HUES64 (cell line): Measurements from ENCODE around the gene CYB5R3. TPM values are rescaled to one million over a fixed set of nuclear protein-coding genes. Genes with fewer than 3 reads are reported as not detected.
A peak's percentile ranks its signal among the peaks of the same experiment; 100 is the strongest.

Experiments
- H3K27ac ChIP-seq: 2 replicates; pipeline ENCODE4 v1.7.0; 2013; ENCODE audit warnings: low read depth, low read length, inconsistent platforms
- H3K27me3 ChIP-seq: 2 replicates; pipeline ENCODE4 v1.6.1; 2013; ENCODE audit warnings: mild to moderate bottlenecking, low read length; ENCODE audit not compliant: insufficient read depth
- H3K36me3 ChIP-seq: 2 replicates; pipeline ENCODE4 v1.6.1; 2013; ENCODE audit warnings: mild to moderate bottlenecking, low read length; ENCODE audit not compliant: insufficient read depth
- H3K4me1 ChIP-seq: 2 replicates; pipeline ENCODE4 v1.6.1; 2013; ENCODE audit warnings: mild to moderate bottlenecking, low read length, moderate library complexity; ENCODE audit not compliant: insufficient read depth
- H3K4me3 ChIP-seq: 2 replicates; pipeline ENCODE4 v1.5.1; 2013; ENCODE audit warnings: mild to moderate bottlenecking, low read length, moderate library complexity
- H3K9ac ChIP-seq: 2 replicates; pipeline ENCODE4 v1.6.1; 2013; ENCODE audit warnings: mild to moderate bottlenecking, low read depth, low read length
- H3K9me3 ChIP-seq: 2 replicates; pipeline ENCODE4 v1.6.1; 2013; ENCODE audit warnings: low read depth, low read length; ENCODE audit not compliant: insufficient read depth
- WGBS: fragments of 150-250, 120-280 bp; methylation state at CpG from one replicate; pipeline ENCODE4 v1.1.7; 2013; ENCODE audit warnings: missing lambda C conversion rate; 5-methylcytosine and 5-hydroxymethylcytosine counted together
- polyA plus RNA-seq, 2 experiments: library from polyadenylated mRNA; stranded (reverse); fragments of 50-300 nt; gene quantifications; one replicate each; pipeline ENCODE4 v1.2.3, GENCODE V29; 2013

CYB5R3 gene
- polyA plus RNA-seq (2013, experiment 1 of 2), result 71.0 TPM
- 89.8 TPM for polyA plus RNA-seq (2013, experiment 2 of 2)

DNA sequence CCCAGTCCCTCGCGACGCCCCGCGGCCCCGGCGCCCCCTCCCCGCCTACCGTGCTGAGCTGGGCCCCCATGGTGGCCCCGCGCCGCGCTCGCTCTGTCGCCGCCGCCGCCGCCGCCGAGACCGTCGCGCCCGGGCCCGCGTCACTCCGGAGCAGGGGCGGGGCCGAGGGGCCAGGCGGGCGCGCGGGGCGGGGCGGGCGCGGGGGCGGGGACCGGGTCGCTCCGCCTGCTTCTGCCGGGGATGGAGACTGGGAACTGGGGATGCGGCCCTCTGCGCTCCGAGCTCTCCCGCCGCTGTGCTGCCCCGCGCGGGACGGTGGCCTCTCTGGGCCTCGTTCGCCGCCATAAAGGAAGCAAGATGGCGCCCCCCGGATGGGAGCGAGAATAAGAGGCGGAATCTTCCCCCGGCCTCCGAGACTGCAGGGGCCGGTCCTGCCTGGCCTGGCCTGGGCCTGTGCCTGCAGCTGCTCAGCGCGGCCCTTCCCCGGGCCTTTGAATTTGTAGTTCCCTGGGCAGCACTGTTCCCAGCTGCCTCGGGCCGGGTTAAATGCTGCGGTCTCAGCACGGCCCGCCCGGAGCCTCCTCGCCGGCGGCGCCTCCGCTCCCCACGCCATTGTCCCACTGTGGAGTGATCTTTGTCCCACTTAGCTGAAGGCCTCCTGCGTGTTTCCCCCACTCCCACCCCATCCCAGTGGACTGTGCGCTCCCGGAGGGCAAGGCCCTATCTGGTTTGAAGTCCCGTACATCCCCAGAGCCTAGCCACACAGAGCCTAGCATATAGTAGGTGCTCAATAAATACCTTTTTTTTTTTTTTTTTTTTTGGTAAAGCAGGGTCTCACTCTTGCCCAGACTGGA lies at the start of gene CYB5R3:
Gene CYB5R3 (minus strand): TSS at position 147 of the 854 bp plus-strand sequence. CDS start 77 bp downstream, at position 70.
- WGBS, result 7% methylated on average over 80 of the region's 81 CpGs
- Histone ChIP-seq H3K4me3 (peak within 1 kb of the TSS; percentile 99), H3K4me1 (peaks cover 11% of the 10 kb centered on the region), H3K9me3 (no peaks in the 10 kb centered on the region), H3K9ac (peak within 1 kb of the TSS; percentile 88), H3K27ac (peak within 1 kb of the TSS; percentile 85), H3K27me3 (no peaks in the 10 kb centered on the region), H3K36me3 (no peaks in the 10 kb centered on the region)

DNA sequence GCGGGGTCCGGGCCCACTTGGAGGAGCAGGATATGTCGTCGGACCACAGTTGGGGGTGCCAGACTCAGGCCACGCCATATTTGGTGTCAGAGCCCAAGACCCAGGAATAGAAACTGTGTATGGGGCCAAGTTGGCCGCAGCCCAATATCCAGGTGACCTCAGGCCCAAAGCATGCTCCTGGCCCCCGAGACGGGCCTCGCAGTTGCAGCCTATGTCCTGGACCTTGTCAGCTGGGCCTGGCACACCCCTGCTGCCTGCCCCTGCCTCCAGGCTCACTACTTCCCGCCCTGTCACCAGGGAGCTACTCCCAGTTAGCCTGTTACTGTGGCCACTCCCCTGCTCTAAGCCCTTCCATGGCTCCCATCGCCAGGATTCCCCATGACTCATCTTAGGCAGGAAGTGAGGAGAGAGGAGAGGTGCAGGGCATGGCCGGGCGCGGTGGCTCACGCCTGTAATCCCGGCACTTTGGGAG lies 48.4 kb upstream of the CYB5R3 start:
- no peaks in the 10 kb centered on the region; the same call in 1 of the 2 replicates for H3K4me1 ChIP-seq
- H3K27ac ChIP-seq, result no peak overlapping the region

DNA sequence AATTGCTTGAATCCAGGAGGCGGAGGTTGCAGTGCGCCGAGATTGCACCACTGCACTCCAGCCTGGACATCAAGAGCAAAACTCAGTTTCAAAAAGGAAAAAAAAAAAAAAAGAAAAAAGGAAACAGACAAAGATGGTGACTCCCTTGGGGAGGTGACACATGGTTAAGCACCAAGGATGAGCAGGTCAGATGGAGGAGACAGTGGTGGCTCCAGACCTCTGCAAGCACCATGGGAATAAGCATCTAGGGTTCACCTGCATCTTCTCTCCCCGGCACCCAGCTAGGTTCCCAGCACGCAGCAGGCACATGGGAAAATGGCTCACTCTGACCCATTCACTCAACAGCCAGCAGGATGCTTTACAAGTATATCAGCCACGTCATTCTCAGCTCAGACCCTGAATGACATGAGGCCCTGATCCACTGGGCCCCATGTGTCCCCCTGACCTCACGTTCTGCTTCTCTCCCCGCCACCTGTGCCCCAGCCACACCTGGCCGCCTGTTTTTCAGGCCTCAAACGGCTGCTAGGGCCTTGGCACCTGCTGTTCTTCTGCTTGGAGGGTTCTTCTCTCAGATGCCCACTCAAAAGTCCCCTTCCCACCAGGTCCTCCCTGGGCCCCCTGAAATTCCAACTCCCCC lies 47.3 kb upstream of the CYB5R3 start:
- 91% methylated on average over 10 of the region's 10 CpGs for WGBS
- no peak overlapping the region for H3K9ac ChIP-seq
- no peak overlapping the region for H3K27ac ChIP-seq
- no peak overlapping the region for H3K4me3 ChIP-seq
- H3K4me1 ChIP-seq, result no peaks in the 10 kb centered on the region; the same call in 1 of the 2 replicates
- 0 out of 2 replicates have a peak, but pooled peaks cover 3% of the 10 kb centered on the region for H3K36me3 ChIP-seq
- H3K27me3 ChIP-seq, result no peaks in the 10 kb centered on the region
- no peaks in the 10 kb centered on the region for H3K9me3 ChIP-seq

More for the DNA sequence above, 48.4 kb upstream of the CYB5R3 start:
- Histone ChIP-seq H3K36me3 (0 out of 2 replicates have a peak, but pooled peaks cover 3% of the 10 kb centered on the region), H3K4me3 (no peak overlapping the region), H3K9ac (no peak overlapping the region), H3K9me3 (no peaks in the 10 kb centered on the region), H3K27me3 (no peaks in the 10 kb centered on the region)
- WGBS, result 90% methylated on average over 16 of the region's 16 CpGs

DNA sequence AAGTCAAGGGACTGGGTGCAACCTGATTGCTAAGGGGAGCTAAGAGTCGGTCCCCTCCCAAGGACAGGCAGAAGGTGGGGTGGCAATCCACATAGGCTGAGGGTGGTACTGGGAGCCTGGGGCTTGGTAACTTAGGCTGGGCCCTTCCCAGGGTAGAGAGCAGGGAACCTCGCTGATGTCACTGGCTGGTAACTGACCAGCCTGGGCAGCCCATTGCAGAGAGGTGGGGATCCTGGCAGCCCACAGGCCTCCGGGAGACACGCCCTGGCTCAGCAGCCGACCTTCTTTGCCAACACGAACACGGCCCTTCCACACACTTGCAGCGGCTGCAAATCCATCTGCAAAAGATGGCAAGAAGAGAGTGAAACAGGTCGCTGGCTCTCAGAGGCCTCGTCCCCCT lies 46.1 kb upstream of the CYB5R3 start:
- no peak overlapping the region for H3K9ac ChIP-seq
- H3K4me3 ChIP-seq, result no peak overlapping the region
- WGBS, result 92% methylated on average over 10 of the region's 10 CpGs
- no peaks in the 10 kb centered on the region for H3K9me3 ChIP-seq
- H3K27ac ChIP-seq, result no peak overlapping the region
- H3K36me3 ChIP-seq, result 0 out of 2 replicates have a peak, but pooled peaks cover 3% of the 10 kb centered on the region
- no peaks in the 10 kb centered on the region for H3K27me3 ChIP-seq
- no peaks in the 10 kb centered on the region; the same call in 1 of the 2 replicates for H3K4me1 ChIP-seq

DNA sequence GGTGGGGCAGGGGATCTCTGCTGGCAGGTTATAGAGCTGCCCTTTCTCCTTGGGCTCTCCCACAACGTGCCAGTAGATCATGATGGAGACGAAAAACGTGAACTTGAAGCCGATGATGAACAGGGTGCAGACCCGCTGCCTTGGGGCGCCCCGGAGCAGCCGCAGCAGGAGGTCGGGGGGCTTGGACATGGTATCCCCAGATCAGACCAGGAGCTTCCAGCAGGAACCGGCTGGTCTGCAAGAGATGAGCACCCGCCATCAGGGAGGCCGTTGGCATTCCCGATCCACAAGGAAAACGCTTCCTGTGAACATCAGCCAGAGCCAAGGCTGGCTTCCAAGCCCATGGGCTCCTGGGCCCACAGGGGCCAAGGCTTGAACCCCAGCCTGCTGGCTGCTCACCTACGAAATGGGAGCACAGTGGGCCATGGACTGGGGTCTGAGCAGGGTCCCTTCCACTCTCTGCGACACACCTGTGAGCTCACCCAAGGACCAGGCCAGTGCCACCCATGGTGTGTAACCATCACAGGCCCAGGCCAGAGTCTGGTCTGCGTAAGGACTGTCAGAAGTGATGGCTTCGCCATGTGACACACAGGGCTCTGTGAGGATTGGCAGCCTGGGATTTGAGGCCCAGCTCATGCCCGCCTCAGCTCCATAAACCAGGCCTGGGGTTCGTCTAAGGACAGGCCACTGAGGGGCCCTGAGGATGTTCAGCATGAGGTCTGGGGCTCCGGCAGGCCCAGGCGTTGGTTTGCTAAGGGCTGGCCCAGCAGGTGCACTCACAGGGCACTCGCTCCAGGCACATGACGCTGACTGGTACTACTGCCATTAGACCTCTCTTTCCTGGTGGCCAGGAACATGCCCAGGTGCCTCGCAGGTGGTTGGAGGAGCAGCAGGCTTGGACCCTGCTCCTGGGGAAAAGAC lies 44.8 kb upstream of the CYB5R3 start:
- WGBS, result 91% methylated on average over 25 of the region's 25 CpGs
- no peak overlapping the region for H3K4me3 ChIP-seq
- no peaks in the 10 kb centered on the region for H3K27me3 ChIP-seq
- no peaks in the 10 kb centered on the region for H3K9me3 ChIP-seq
- H3K27ac ChIP-seq, result no peak overlapping the region
- H3K4me1 ChIP-seq, result peaks cover under 1% of the 10 kb centered on the region; the same call in 1 of the 2 replicates
- no peak overlapping the region for H3K9ac ChIP-seq
- H3K36me3 ChIP-seq, result 0 out of 2 replicates have a peak, but pooled peaks cover 3% of the 10 kb centered on the region

DNA sequence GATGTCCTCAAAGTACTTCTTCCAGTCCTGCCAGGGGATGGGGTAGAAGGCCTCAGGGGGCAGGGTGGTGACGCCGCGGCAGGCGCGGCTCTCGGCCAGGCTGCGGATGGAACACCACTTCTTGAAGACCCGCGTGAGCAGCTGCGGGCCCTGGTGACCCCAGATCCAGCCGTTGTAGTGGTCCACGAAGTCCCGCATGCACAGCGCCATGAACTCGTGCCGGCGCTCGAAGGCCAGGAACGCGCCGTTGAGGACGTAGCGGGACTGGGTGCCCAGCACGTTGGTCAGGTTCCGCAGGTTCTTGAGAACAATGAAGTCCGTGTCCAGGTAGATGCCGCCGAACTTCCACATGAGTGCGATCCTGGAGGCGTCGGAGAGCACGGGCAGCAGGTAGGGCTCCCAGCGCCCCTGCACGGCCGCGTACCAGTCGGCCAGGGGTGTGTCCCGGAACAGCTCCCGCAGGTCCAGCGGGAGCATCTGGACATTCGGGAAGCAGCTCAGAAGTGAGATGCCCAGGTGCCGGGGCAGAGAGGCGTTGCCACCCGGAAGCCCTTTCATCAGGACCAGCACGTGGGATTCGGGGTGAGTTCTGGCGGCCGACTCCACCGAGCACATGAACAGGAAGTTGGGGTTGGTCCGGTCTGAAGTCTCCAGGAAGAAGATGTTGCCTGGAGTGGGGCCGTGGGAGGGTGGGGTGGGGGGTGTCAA lies 44.0 kb upstream of the CYB5R3 start:
- Histone ChIP-seq H3K4me3 (no peak overlapping the region), H3K27me3 (no peaks in the 10 kb centered on the region), H3K27ac (no peak overlapping the region), H3K36me3 (0 out of 2 replicates have a peak, but pooled peaks cover 3% of the 10 kb centered on the region), H3K4me1 (peaks cover 7% of the 10 kb centered on the region), H3K9me3 (no peaks in the 10 kb centered on the region), H3K9ac (no peak overlapping the region)
- 96% methylated on average over 51 of the region's 51 CpGs for WGBS

DNA sequence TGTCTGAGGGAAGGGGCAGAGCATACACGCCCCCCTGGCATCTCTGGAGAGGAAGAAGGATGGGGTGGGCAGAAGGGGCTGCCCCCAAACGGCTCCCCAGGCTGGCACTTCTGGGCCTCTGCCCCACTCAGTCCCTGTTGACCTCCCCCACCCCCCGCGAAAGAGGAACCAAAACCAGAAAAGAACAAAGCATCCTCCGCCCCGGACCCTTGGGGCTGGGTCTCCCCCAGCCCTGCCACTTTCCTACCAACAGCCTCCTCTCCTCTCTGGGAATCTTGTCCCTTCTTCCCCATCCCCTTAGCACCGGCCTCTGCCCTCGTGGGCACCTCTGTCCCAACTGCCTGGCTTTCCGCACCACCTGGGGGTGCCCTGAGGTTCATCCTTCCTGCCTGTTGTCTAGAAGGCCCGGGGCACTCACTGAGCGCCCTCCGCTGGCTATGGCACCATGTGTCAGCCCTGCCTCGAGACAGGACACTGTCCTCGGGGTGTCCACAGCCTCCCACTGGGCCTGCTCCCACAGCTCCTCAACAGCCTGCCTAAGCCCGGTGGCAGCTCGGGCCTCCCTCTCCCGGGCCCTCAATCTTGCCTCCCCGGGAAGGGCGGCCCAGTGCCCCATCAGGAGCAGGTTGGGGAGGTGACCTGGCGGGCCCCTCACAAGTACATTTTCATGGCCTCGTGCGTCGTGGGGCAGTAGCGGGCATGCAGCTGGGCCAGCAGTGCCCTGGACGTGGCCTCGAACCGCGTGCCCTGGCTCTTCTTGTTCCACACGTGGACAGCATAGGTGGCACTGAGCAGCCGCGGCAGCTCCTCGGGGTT lies 43.3 kb upstream of the CYB5R3 start:
- no peak overlapping the region for H3K9ac ChIP-seq
- 0 out of 2 replicates have a peak, but pooled peaks cover 3% of the 10 kb centered on the region for H3K36me3 ChIP-seq
- no peak overlapping the region for H3K27ac ChIP-seq
- H3K27me3 ChIP-seq, result no peaks in the 10 kb centered on the region
- 88% methylated on average over 32 of the region's 32 CpGs for WGBS
- peaks cover 7% of the 10 kb centered on the region for H3K4me1 ChIP-seq
- H3K4me3 ChIP-seq, result no peak overlapping the region
- H3K9me3 ChIP-seq, result no peaks in the 10 kb centered on the region

DNA sequence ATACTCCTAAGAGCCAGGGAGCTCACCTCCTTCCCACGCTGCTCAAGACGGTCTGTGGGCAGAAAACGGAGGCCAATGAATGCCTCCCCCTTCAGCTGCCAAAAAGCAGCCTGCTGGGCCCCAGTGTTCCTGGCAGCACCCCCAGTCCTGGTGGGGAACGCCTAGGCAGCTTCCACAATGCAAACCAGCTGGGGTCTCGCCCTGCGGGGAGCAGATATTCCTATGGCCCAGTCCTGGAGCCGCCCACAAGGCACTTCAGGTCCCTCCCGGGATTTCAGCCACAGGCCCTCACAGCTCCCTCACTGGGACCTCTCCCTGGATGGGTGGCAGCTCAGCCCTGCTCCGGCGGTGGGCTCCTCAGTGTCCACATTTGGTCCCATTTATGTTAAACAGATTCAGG lies 42.2 kb upstream of the CYB5R3 start:
- Histone ChIP-seq H3K9ac (no peak overlapping the region), H3K27ac (no peak overlapping the region), H3K36me3 (0 out of 2 replicates have a peak, but pooled peaks cover 3% of the 10 kb centered on the region), H3K27me3 (no peaks in the 10 kb centered on the region), H3K9me3 (no peaks in the 10 kb centered on the region), H3K4me3 (no peak overlapping the region), H3K4me1 (peaks cover 7% of the 10 kb centered on the region)
- 91% methylated on average over 10 of the region's 10 CpGs for WGBS

DNA sequence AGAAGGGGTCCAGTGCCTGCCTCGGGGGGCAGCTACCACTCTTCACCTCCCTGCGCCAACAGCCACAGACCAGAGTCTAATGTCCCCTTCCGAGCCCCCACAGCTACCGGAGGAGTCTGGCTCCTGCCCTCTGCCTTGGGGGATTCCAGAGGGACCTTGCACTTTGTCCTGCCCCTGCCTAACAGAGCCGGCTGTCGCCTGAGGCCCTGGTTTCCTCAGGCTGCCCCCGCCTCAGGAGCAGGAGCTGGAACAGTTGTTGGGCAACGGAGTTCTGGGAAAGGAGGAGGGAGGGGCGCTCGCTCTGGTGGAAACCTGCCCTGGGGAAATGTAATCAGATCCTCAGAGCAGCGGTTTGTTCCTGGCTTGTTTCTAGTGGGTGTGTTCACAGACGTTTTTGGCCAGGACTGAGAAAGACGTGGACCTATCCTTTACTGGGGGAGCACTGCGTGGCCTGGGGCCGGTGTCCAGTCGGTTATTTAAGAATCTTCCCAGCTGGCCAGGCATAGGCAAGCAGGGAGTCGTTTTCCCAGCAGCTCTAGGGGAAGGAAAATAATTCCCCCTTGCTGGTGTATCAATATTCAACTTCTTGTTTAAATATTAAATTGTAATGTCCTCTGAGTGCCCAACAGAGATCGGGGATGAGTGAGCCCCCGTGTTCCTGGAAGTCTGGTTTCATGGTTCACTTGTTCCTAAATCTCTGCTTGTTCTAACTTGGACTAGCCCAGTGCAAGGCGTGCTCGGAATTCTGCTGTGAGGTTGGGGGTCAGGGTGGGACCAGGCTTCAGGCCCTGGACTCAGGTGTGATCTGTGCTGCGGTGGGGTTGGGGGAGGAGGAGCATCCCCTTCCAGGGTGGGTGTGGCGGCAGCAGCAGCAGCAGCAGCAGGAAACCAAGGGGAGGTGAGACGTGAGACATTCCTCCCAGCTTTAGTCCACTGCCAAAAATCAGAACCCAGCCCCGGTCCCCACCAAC lies 39.3 kb upstream of the CYB5R3 start:
- Histone ChIP-seq H3K4me3 (no peak overlapping the region), H3K9ac (peak overlapping the region; percentile 18; the same call in 1 of the 2 replicates)
- WGBS, result 41% methylated on average over 25 of the region's 25 CpGs

More for the DNA sequence above, 39.3 kb upstream of the CYB5R3 start:
- H3K36me3 ChIP-seq, result no peaks in the 10 kb centered on the region
- no peak overlapping the region for H3K27ac ChIP-seq
- H3K9me3 ChIP-seq, result no peaks in the 10 kb centered on the region
- peaks cover 7% of the 10 kb centered on the region for H3K4me1 ChIP-seq
- no peaks in the 10 kb centered on the region for H3K27me3 ChIP-seq
